Measurements from ENCODE around the gene PIGR. TPM values are rescaled to one million over a fixed set of nuclear protein-coding genes. Genes with fewer than 3 reads are reported as not detected.

Gene PIGR
- total and polyA plus RNA-seq, 2 of the 8 experiments (the other 6 are each of a cell fraction or from before 2014, with no cell fraction given) = not detected

- no peak overlapping the region for H2BK5ac ChIP-seq (ENCODE audit: low read depth, low read length)
- TF ChIP-seq CHD1 (IDR thresholded peaks at IDR 0.05; ENCODE audit: low read depth, low read length) = no peak
- TF ChIP-seq RBBP5 (IDR thresholded peaks at IDR 0.05; ENCODE audit: borderline replicate concordance, low read depth, low read length) = no peak
- TF ChIP-seq PHF8 (conservative IDR thresholded peaks at IDR 0.05; ENCODE audit: low read depth, low read length) = no peak
- no peak for TF ChIP-seq SAP30 (IDR thresholded peaks at IDR 0.05; ENCODE audit: insufficient read depth, insufficient replicate concordance, low read length)
- H3K27me3 ChIP-seq (replicated peaks in 1 of 4; ENCODE audit: control insufficient read depth in 3 of 4, extremely low read depth in 1 of 4, insufficient read depth in 3 of 4, low read length in 3 of 4) = no peaks in the 10 kb centered on the region
- POLR2A ChIA-PET (ENCODE audit: partially characterized antibody) = no interaction called here
- no peaks in the 10 kb centered on the region for H3K36me3 ChIP-seq (ENCODE audit: control insufficient read depth in 2 of 4, insufficient read depth in 4 of 4, low read length in 3 of 4)
- H4K5ac ChIP-seq (ENCODE audit: insufficient read length, low read depth, low read length) = no peak overlapping the region
- no peak overlapping the region for H2BK120ac ChIP-seq (replicated peaks; ENCODE audit: low read depth, low read length)
- no peaks in the 10 kb centered on the region for H3K23me2 ChIP-seq (ENCODE audit: low read depth, low read length)
- CTCF ChIA-PET (ENCODE audit: partially characterized antibody) = interaction anchor here (1.5 to 13.6 kb wide), 4 partner anchors 9 to 37 kb away, joined by 3 to 226 read pairs (median 5); no protein-coding TSS in a partner anchor
- H4K20me1 ChIP-seq (replicated peaks in 1 of 2; ENCODE audit: control insufficient read depth in 1 of 2, insufficient read depth in 2 of 2, low read length in 2 of 2) = no peaks in the 10 kb centered on the region
- H3K4me3 ChIP-seq (ENCODE audit: extremely low read depth in 1 of 4, insufficient read depth in 2 of 4, low read depth in 3 of 4, low read length in 4 of 4) = no peak overlapping the region
- no peak overlapping the region for H3K14ac ChIP-seq (ENCODE audit: insufficient read length)
- no peak overlapping the region for H3K56ac ChIP-seq (replicated peaks; ENCODE audit: insufficient read length, low read depth, low read length)
- H3K4ac ChIP-seq (replicated peaks; ENCODE audit: insufficient read length, low read depth, low read length) = no peak overlapping the region
- no peak overlapping the region for H3K27ac ChIP-seq (ENCODE audit: low read depth, low read length)
- H3K9ac ChIP-seq (replicated peaks in 1 of 4; ENCODE audit: extremely low read depth in 1 of 4, low read depth in 3 of 4, low read length in 3 of 4) = no peak overlapping the region
- no peak overlapping the region for H2BK15ac ChIP-seq (ENCODE audit: low read length)
- no peak overlapping the region for H3K23ac ChIP-seq (ENCODE audit: insufficient read length)
- WGBS, 2 experiments (ENCODE audit: extremely low coverage in 1 of 2, insufficient coverage in 1 of 2, insufficient read length in 1 of 2, insufficient replicate concordance in 2 of 2, low coverage in 1 of 2, low lambda C conversion rate in 2 of 2, missing lambda C conversion rate in 1 of 2) = 85% methylated on average over 5 of the region's 5 CpGs; no CpG with 5 or more reads in 1 of the 2 experiments
- H3K9me3 ChIP-seq (ENCODE audit: insufficient read depth in 2 of 2, low read depth in 1 of 2, low read length in 1 of 2) = no peaks in the 10 kb centered on the region
- H4K91ac ChIP-seq (replicated peaks; ENCODE audit: insufficient read length, low read length) = no peak overlapping the region
- H3K4me2 ChIP-seq (ENCODE audit: insufficient read depth in 1 of 2, low read depth in 2 of 2, low read length in 2 of 2) = no peak overlapping the region
- no peak for DNase-seq (ENCODE audit: low read depth in 1 of 2, low spot score in 2 of 2)
- no peak overlapping the region for H3K18ac ChIP-seq (ENCODE audit: extremely low read depth, low read length)
- H2AK5ac ChIP-seq (ENCODE audit: low read depth, low read length) = no peak overlapping the region
- no peaks in the 10 kb centered on the region for H3K79me2 ChIP-seq (ENCODE audit: control insufficient read depth in 1 of 2, insufficient read depth in 2 of 2, low read length in 2 of 2)
- no peak overlapping the region for H4K8ac ChIP-seq (ENCODE audit: extremely low read depth, insufficient read depth, low read length)
- no peak for FAIRE-seq
- no peak overlapping the region for H2AFZ ChIP-seq (ENCODE audit: low read length)
- H3K79me1 ChIP-seq (ENCODE audit: low read depth, low read length) = no peaks in the 10 kb centered on the region
- H2BK20ac ChIP-seq (ENCODE audit: low read length) = no peak overlapping the region
- no peaks in the 10 kb centered on the region; a peak in 1 of 7 replicates for H3K4me1 ChIP-seq (replicated peaks in 1 of 4; ENCODE audit: control insufficient read depth in 3 of 4, insufficient read depth in 4 of 4, low read length in 3 of 4)
- H2BK12ac ChIP-seq (ENCODE audit: low read depth, low read length) = no peak overlapping the region
Observed at GRCh38 chr1:206949641-206950040, 3.4 kb upstream of the PIGR start.
